Bone marrow (tissue), 2 donors: Measurements from ENCODE around the gene MRGPRG.
"Not testable (repeated sequence)": the region's sequence is repeated elsewhere in the genome, so short reads cannot be mapped to it uniquely, and the experiment has no call there.

Experiments
- DNase-seq, 2 donors: peaks; one replicate each; lab custom pipeline; 2025; lab: John Stamatoyannopoulos, UW

The MRGPRG gene

GRCh38 chr11:3176487-3176886 is 42.1 kb downstream of the MRGPRG start:
- DNase-seq: no peak

- DNase-seq: no peak
Measured at GRCh38 chr11:3175194-3175593, 43.4 kb downstream of the MRGPRG start.

DNA sequence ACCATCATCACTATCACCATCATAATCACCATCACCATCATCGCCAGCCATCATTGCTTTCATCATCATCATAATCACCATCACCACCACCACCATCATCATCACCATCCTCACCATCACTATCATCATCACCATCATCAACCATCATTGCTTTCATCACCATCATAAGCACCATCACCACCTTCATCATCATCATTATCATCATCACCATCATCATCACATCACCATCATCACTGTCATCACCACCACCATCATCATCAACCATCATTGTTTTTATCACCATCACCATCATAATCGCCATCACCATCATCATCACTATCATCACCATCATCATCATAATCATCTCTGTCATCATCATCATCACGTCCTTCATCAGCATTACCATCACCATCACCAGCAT is 44.2 kb downstream of the MRGPRG start:
- DNase-seq: no peak

DNA sequence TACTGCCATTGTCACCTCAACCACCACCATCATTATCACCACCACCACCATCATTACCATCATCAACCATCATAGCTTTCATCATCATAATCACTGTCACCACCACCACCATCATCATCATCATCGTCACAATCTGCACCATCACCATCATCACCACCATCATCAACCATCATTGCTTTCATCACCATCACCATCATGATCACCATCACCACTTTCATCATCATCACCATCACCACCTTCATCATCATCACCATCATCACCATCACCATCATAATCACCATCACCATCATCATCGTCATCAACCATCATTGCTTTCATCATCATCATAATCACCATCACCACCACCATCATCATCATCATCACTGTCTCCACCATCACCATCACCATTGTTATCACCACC is 44.8 kb downstream of the MRGPRG start:
- DNase-seq: no peak

- no peak for DNase-seq
Measured at GRCh38 chr11:3171931-3172560, 46.6 kb downstream of the MRGPRG start.

- DNase-seq: no peak
Measured at GRCh38 chr11:3170756-3171650, 47.6 kb downstream of the MRGPRG start.

DNA sequence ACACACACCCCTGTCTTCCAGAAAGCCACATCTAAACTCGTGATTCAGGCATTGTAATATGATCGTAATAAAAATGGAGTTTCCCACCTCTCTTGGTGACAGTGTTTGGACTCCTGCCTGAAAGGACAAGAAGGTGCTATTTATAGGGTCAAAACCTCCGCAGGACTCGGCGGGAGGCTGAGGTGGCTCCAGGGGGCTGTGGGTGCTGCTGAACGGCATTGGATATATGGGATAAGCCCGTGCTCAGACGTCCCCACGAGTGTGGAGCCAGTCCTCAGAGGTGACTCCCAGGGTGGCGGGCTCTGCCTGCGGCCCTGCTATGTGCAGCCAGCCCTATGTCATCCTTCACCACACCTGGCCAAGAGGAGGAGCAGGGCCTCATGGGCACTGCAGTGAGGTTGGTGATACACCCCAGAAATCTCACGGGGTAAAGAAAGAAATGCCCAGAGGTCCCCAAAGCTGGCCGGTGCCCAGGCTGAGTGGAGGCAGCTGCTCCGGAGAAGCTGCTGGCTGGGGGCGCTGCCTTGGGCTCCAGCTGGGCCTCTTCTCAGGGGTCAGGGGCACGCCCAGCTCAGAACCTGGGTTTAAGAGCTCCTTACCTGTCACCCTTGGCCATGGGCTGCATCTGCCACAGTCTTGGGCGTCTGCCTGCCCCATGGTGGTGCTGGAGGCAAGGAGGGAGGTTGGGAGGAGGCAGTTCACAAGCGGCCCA is 48.4 kb downstream of the MRGPRG start:
- no peak for DNase-seq

GRCh38 chr11:3169255-3170043 is 49.2 kb downstream of the MRGPRG start:
- DNase-seq: peak in 1 of 2 donors; percentile 50

GRCh38 chr11:3168742-3169254 is 49.8 kb downstream of the MRGPRG start:
- DNase-seq: not testable (repeated sequence)
